Smooth muscle cell (in vitro differentiated cells): ENCODE results near the gene PDGFD. TPM values are rescaled to one million over a fixed set of nuclear protein-coding genes. Genes with fewer than 3 reads are reported as not detected.

ENCODE experiments used
- DNase-seq: peaks from one replicate; lab custom pipeline; 2025; ENCODE audit not compliant: unreplicated experiment; lab: John Stamatoyannopoulos, UW
- H2AFZ ChIP-seq: fragments of 200-600 bp; sonication (generic); 2 replicates; pipeline ENCODE4 v1.6.0; 2016; ENCODE audit warnings: antibody characterized with exemption, low read depth, mild to moderate bottlenecking
- H3F3A ChIP-seq: fragments of 200-600 bp; sonication (generic); 2 replicates; pipeline ENCODE4 v1.6.0; 2017; ENCODE audit warnings: antibody characterized with exemption, low read depth
- H3K27ac ChIP-seq: fragments of 200-600 bp; sonication (generic); 2 replicates; pipeline ENCODE4 v1.5.1; 2016; ENCODE audit warnings: low read depth, mild to moderate bottlenecking
- H3K27me3 ChIP-seq: fragments of 200-600 bp; sonication (generic); 2 replicates; pipeline ENCODE4 v1.6.1; 2016; ENCODE audit warnings: low read depth, mild to moderate bottlenecking
- H3K36me3 ChIP-seq: fragments of 200-600 bp; sonication (generic); 2 replicates; pipeline ENCODE4 v1.5.1; 2016; ENCODE audit warnings: low read depth
- H3K4me1 ChIP-seq: fragments of 200-600 bp; sonication (generic); 2 replicates; pipeline ENCODE4 v1.5.1; 2016; ENCODE audit warnings: low read depth
- H3K4me2 ChIP-seq: fragments of 200-600 bp; sonication (generic); 2 replicates; pipeline ENCODE4 v1.6.0; 2016; ENCODE audit warnings: mild to moderate bottlenecking
- H3K4me3 ChIP-seq: fragments of 200-600 bp; sonication (generic); 2 replicates; pipeline ENCODE4 v1.5.1; 2016; ENCODE audit warnings: mild to moderate bottlenecking
- H3K79me2 ChIP-seq: fragments of 200-600 bp; sonication (generic); 2 replicates; pipeline ENCODE4 v1.6.0; 2016; ENCODE audit warnings: low read depth, mild to moderate bottlenecking
- H3K9ac ChIP-seq: fragments of 200-600 bp; sonication (generic); 2 replicates; pipeline ENCODE4 v1.6.0; 2016; ENCODE audit warnings: low read depth
- H3K9me3 ChIP-seq: fragments of 200-600 bp; sonication (generic); replicated peaks from 2 replicates; pipeline ENCODE4 v1.5.1; 2016; ENCODE audit warnings: low read depth
- H4K20me1 ChIP-seq: fragments of 200-600 bp; sonication (generic); 2 replicates; pipeline ENCODE4 v1.6.0; 2016; ENCODE audit warnings: low read depth
- CTCF ChIP-seq: fragments of 200-600 bp; sonication (generic); IDR thresholded peaks from 2 replicates; pipeline ENCODE4 v1.5.1; 2017; ENCODE audit warnings: borderline replicate concordance, mild to moderate bottlenecking, antibody characterized with exemption; ENCODE audit not compliant: insufficient read depth, poor library complexity, severe bottlenecking
- WGBS: methylation state at CpG from one replicate; pipeline ENCODE4 v1.1.7; 2016; ENCODE audit warnings: low lambda C conversion rate; 5-methylcytosine and 5-hydroxymethylcytosine counted together
- polyA plus RNA-seq: library from polyadenylated mRNA; unstranded; fragments of >200 nt; fragmentation: Nextera tagmentation; extraction: Ambion mirVana; gene quantifications from 2 replicates; pipeline ENCODE4 v1.2.1, GENCODE V29; 2016
- total RNA-seq: library from RNA; depleted of rRNA; stranded (reverse); fragments of >200 nt; gene quantifications from 2 replicates; pipeline ENCODE4 v1.2.3, GENCODE V29; 2014

PDGFD gene
- total and polyA plus RNA-seq, 2 experiments from 2014 or later = 1.5 to 10.0 TPM

GRCh38 chr11:104163100-104164027, 583 bp downstream of the PDGFD start:
- no peaks in the 10 kb centered on the region for H3F3A ChIP-seq
- peak overlapping the region; percentile 67 for H3K4me3 ChIP-seq
- H3K9ac ChIP-seq = no peak overlapping the region
- peak overlapping the region; percentile 92 for H2AFZ ChIP-seq
- no peaks in the 10 kb centered on the region for H3K4me1 ChIP-seq
- no peak overlapping the region for H3K27ac ChIP-seq
- no peaks in the 10 kb centered on the region for H3K79me2 ChIP-seq
- peaks cover 7% of the 10 kb centered on the region for H3K27me3 ChIP-seq
- H4K20me1 ChIP-seq = no peaks in the 10 kb centered on the region
- H3K4me2 ChIP-seq = peak overlapping the region; percentile 87
- no peaks in the 10 kb centered on the region for H3K9me3 ChIP-seq
- no peak for DNase-seq
- no peaks in the 10 kb centered on the region for H3K36me3 ChIP-seq
- TF ChIP-seq CTCF = no peak
- 7% methylated on average over 38 of the region's 38 CpGs for WGBS

DNA sequence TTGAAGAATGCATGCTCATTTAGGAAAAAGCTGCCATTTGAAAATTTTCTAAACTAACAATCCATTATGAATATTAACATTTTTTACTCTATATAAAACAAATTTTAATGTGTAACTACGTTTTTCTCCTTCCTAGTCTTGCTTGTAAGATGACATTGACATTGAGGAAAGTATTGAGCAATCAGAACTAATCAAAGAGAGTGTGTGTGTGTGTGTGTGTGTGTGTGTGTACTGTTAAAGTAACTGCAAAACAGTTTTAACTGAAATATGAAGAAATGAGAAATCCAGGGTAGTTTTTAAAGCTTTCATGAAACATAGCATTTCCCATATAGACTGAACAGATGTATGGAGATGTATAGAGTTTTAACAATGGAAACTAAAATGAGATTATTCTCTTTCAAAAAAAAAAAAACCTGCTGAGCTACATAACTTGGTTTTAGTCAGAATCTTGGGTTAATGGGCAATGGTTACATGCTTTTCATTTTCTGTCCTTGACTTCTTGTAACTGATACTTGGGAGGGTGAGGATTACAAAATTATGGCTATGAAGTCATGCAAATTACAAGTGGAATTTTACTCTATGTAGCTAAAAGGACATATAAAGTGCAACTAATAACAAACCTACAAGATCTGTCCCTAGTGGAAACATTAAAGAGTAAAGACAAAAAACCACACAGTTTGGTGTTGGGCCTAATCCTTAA, 2.0 kb downstream of the PDGFD start:
- H3K4me3 ChIP-seq = no peak overlapping the region
- no peak overlapping the region for H3K4me2 ChIP-seq
- no peaks in the 10 kb centered on the region for H3K79me2 ChIP-seq
- 74% methylated on average over 1 of the region's 1 CpG for WGBS
- no peak for TF ChIP-seq CTCF
- H4K20me1 ChIP-seq = no peaks in the 10 kb centered on the region
- no peaks in the 10 kb centered on the region for H3K4me1 ChIP-seq
- DNase-seq = no peak
- H3K9ac ChIP-seq = no peak overlapping the region
- no peak overlapping the region for H2AFZ ChIP-seq
- no peak overlapping the region for H3K27ac ChIP-seq
- H3K27me3 ChIP-seq = peaks cover 7% of the 10 kb centered on the region
- H3K36me3 ChIP-seq = no peaks in the 10 kb centered on the region
- H3F3A ChIP-seq = no peaks in the 10 kb centered on the region
- H3K9me3 ChIP-seq = no peaks in the 10 kb centered on the region

DNA sequence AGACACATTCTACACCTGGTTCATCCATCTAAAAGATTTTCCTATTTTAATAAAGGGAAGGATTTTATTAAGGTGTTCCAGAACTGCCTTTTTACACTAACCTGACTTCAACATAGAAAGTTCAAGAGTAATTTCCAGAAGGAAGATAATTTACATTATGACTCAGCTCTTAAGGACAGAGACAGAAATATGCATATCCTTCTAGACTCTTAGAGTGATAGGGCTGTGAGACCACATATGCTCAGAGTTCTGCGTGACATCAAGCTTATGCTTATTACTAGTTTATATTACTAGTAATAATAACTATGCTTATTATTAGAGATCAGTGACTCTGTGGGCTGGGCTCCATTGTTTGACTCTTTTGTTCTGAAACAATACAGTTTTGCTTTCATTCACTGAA, 4.6 kb downstream of the PDGFD start:
- no peak for DNase-seq
- Histone ChIP-seq H3K4me3 (no peak overlapping the region), H3K27me3 (peaks cover 7% of the 10 kb centered on the region), H4K20me1 (no peaks in the 10 kb centered on the region), H3F3A (no peaks in the 10 kb centered on the region), H3K79me2 (no peaks in the 10 kb centered on the region), H3K9me3 (no peaks in the 10 kb centered on the region), H3K36me3 (no peaks in the 10 kb centered on the region), H3K27ac (no peak overlapping the region), H3K4me1 (no peaks in the 10 kb centered on the region), H2AFZ (no peak overlapping the region), H3K9ac (no peak overlapping the region), H3K4me2 (peak overlapping the region; percentile 16)
- 43% methylated on average over 1 of the region's 1 CpG for WGBS
- TF ChIP-seq CTCF = no peak
